Measurements from ENCODE around the gene LTC4S.

The LTC4S gene

GRCh38 chr5:179802950-179803562 lies 9.3 kb downstream of the LTC4S start:
- Histone ChIP-seq H3K9me3 (ENCODE audit: low read length) (no peaks in the 10 kb centered on the region), H3F3A (ENCODE audit: insufficient read depth, low read length) (no peaks in the 10 kb centered on the region), H3K79me2 (ENCODE audit: insufficient read depth, low read length) (no peaks in the 10 kb centered on the region), H3K9ac (ENCODE audit: low read length) (no peak overlapping the region), H3K9me2 (ENCODE audit: low read depth, low read length) (no peaks in the 10 kb centered on the region), H3K36me3 (ENCODE audit: insufficient read depth, low read length) (peaks cover 5% of the 10 kb centered on the region), H3K4me3 (ENCODE audit: low read depth, low read length, poor library complexity, severe bottlenecking) (no peak overlapping the region), H3K4me2 (ENCODE audit: low read length) (no peak overlapping the region), H2AFZ (ENCODE audit: low read length) (no peak overlapping the region), H4K20me1 (ENCODE audit: insufficient read depth, low read length) (no peaks in the 10 kb centered on the region), H3K27me3 (ENCODE audit: insufficient read depth, low read length) (no peaks in the 10 kb centered on the region), H3K4me1 (ENCODE audit: insufficient read depth, low read length, severe bottlenecking) (peaks cover 13% of the 10 kb centered on the region), H3K27ac (ENCODE audit: low read depth, low read length, poor library complexity, severe bottlenecking) (no peak overlapping the region)
- TF ChIP-seq EZH2 (IDR thresholded peaks at IDR 0.05; ENCODE audit: borderline replicate concordance, low read length) (no peak), CTCF (IDR thresholded peaks at IDR 0.05; ENCODE audit: low read length) (no peak)

GRCh38 chr5:179803651-179804554 lies 10.1 kb downstream of the LTC4S start:
- H4K20me1 ChIP-seq (ENCODE audit: insufficient read depth, low read length): no peaks in the 10 kb centered on the region
- no peak overlapping the region for H3K9ac ChIP-seq (ENCODE audit: low read length)
- no peaks in the 10 kb centered on the region for H3K9me2 ChIP-seq (ENCODE audit: low read depth, low read length)
- H3K79me2 ChIP-seq (ENCODE audit: insufficient read depth, low read length): no peaks in the 10 kb centered on the region
- TF ChIP-seq CTCF (IDR thresholded peaks at IDR 0.05; ENCODE audit: low read length): no peak
- TF ChIP-seq EZH2 (IDR thresholded peaks at IDR 0.05; ENCODE audit: borderline replicate concordance, low read length): no peak
- peaks cover 5% of the 10 kb centered on the region for H3K36me3 ChIP-seq (ENCODE audit: insufficient read depth, low read length)
- no peaks in the 10 kb centered on the region for H3K27me3 ChIP-seq (ENCODE audit: insufficient read depth, low read length)
- H3K27ac ChIP-seq (ENCODE audit: low read depth, low read length, poor library complexity, severe bottlenecking): no peak overlapping the region
- no peak overlapping the region for H2AFZ ChIP-seq (ENCODE audit: low read length)
- no peak overlapping the region for H3K4me2 ChIP-seq (ENCODE audit: low read length)
- no peak overlapping the region for H3K4me3 ChIP-seq (ENCODE audit: low read depth, low read length, poor library complexity, severe bottlenecking)
- no peaks in the 10 kb centered on the region for H3K9me3 ChIP-seq (ENCODE audit: low read length)
- no peaks in the 10 kb centered on the region for H3F3A ChIP-seq (ENCODE audit: insufficient read depth, low read length)
- H3K4me1 ChIP-seq (ENCODE audit: insufficient read depth, low read length, severe bottlenecking): peaks cover 15% of the 10 kb centered on the region

DNA sequence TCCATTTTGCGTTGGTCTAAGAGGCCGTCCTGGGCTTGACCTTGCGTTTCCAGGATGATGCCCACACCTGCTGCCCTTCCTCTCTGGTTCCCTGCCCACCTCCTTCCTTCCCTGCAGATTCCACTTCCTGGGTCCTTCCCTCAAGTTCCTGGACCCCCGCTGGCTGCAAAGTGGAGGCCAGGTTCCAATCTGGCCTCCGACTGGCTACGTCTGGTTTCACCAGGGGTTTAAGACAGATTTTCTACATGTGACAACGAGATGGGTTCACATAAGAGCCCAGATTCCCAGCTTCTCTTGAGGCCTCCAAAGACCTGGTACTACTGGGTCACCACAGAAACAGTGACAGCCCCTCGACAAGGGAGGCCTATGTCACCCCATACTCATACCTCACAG lies 10.8 kb downstream of the LTC4S start:
- H4K20me1 ChIP-seq (ENCODE audit: insufficient read depth, low read length): no peaks in the 10 kb centered on the region
- peaks cover 15% of the 10 kb centered on the region for H3K4me1 ChIP-seq (ENCODE audit: insufficient read depth, low read length, severe bottlenecking)
- no peak overlapping the region for H3K9ac ChIP-seq (ENCODE audit: low read length)
- H3K27me3 ChIP-seq (ENCODE audit: insufficient read depth, low read length): no peaks in the 10 kb centered on the region
- H3K4me2 ChIP-seq (ENCODE audit: low read length): no peak overlapping the region
- no peak overlapping the region for H3K4me3 ChIP-seq (ENCODE audit: low read depth, low read length, poor library complexity, severe bottlenecking)
- H2AFZ ChIP-seq (ENCODE audit: low read length): no peak overlapping the region
- H3K36me3 ChIP-seq (ENCODE audit: insufficient read depth, low read length): peaks cover 3% of the 10 kb centered on the region
- no peak overlapping the region for H3K27ac ChIP-seq (ENCODE audit: low read depth, low read length, poor library complexity, severe bottlenecking)
- no peaks in the 10 kb centered on the region for H3K9me2 ChIP-seq (ENCODE audit: low read depth, low read length)
- H3K79me2 ChIP-seq (ENCODE audit: insufficient read depth, low read length): no peaks in the 10 kb centered on the region
- no peaks in the 10 kb centered on the region for H3F3A ChIP-seq (ENCODE audit: insufficient read depth, low read length)
- no peak for TF ChIP-seq CTCF (IDR thresholded peaks at IDR 0.05; ENCODE audit: low read length)
- no peak for TF ChIP-seq EZH2 (IDR thresholded peaks at IDR 0.05; ENCODE audit: borderline replicate concordance, low read length)
- H3K9me3 ChIP-seq (ENCODE audit: low read length): no peaks in the 10 kb centered on the region

Measured in OCI-LY1 (cell line).